Measurements from ENCODE around the gene ME2.

DNA sequence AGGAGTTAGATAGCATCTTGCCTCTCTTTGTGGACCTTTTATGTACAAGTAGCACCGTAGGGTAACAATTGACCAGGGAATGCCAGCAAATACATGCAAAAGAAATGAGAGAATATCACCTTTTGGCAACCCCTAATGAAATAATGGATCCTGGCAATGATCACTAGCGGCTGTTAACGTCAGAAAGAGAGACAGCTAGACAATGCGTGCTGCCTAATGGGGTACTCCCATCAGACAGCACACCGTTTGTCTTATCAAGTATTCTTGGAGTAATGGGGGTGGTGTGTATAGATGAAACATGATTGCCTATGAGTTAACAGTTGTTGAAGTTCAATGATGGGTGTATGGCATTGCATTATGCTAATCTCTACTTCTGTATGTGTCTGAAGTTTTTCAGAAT, 90.5 kb downstream of the ME2 start:
- TF ChIP-seq POLR2A (IDR thresholded peaks at IDR 0.05) = no peak
- TF ChIP-seq, protein P1, sequence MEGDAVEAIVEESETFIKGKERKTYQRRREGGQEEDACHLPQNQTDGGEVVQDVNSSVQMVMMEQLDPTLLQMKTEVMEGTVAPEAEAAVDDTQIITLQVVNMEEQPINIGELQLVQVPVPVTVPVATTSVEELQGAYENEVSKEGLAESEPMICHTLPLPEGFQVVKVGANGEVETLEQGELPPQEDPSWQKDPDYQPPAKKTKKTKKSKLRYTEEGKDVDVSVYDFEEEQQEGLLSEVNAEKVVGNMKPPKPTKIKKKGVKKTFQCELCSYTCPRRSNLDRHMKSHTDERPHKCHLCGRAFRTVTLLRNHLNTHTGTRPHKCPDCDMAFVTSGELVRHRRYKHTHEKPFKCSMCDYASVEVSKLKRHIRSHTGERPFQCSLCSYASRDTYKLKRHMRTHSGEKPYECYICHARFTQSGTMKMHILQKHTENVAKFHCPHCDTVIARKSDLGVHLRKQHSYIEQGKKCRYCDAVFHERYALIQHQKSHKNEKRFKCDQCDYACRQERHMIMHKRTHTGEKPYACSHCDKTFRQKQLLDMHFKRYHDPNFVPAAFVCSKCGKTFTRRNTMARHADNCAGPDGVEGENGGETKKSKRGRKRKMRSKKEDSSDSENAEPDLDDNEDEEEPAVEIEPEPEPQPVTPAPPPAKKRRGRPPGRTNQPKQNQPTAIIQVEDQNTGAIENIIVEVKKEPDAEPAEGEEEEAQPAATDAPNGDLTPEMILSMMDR (IDR thresholded peaks at IDR 0.05) = no peak
